T-helper 17 cell (primary cell): ENCODE results near the gene TMEM234. TPM values are rescaled to one million over a fixed set of nuclear protein-coding genes. Genes with fewer than 3 reads are reported as not detected.

Experiments
- ATAC-seq: fragments of 150-1000 bp; cut with Tn5 transposase; 2 replicates; pipeline ENCODE4 v1.10.0; 2021; ENCODE audit warnings: mild to moderate bottlenecking, moderate library complexity
- DNase-seq, 3 donors: peaks; one replicate each; pipeline versions ENCODE4 v3.0.0 to v3.0.0-alpha.2; 2020 to 2021
- H3K9me3 ChIP-seq: one replicate; pipeline ENCODE4 v1.7.0; 2013; ENCODE audit warnings: low read length, mild to moderate bottlenecking; ENCODE audit not compliant: control insufficient read depth, poor library complexity, severe bottlenecking
- H3K27ac Mint-ChIP-seq: one replicate; pipeline ENCODE4 v1.8.0; 2022; ENCODE audit warnings: mild to moderate bottlenecking, moderate library complexity, mixed read lengths
- H3K27me3 Mint-ChIP-seq: one replicate; pipeline ENCODE4 v1.8.0; 2022; ENCODE audit warnings: mixed read lengths
- H3K36me3 Mint-ChIP-seq: one replicate; pipeline ENCODE4 v1.8.0; 2022; ENCODE audit warnings: low read depth, mixed read lengths
- H3K4me1 Mint-ChIP-seq: one replicate; pipeline ENCODE4 v1.8.0; 2022; ENCODE audit warnings: mild to moderate bottlenecking, mixed read lengths
- H3K4me3 Mint-ChIP-seq: one replicate; pipeline ENCODE4 v1.8.0; 2022; ENCODE audit warnings: mild to moderate bottlenecking, moderate library complexity, mixed read lengths
- total RNA-seq, 4 donors: library from RNA in 2 of 4; stranded (reverse) in 2 of 4; gene quantifications; one replicate each; pipeline ENCODE4 v1.2.3 and lab custom pipeline; 2022 to 2026

Gene TMEM234
- total RNA-seq, 2 donors from 2014 or later, result 13.1 to 18.8 TPM

GRCh38 chr1:32170991-32171390 lies 51.2 kb downstream of the TMEM234 start:
- H3K4me1 Mint-ChIP-seq, result peaks cover 8% of the 10 kb centered on the region
- no peaks in the 10 kb centered on the region for H3K27me3 Mint-ChIP-seq
- no peak overlapping the region for H3K4me3 Mint-ChIP-seq
- DNase-seq (no peak), ATAC-seq (no peak)
- peak overlapping the region; percentile 3 for H3K27ac Mint-ChIP-seq
- no peaks in the 10 kb centered on the region for H3K9me3 ChIP-seq
- H3K36me3 Mint-ChIP-seq, result peaks cover 9% of the 10 kb centered on the region

Other genes starting within 250 kb of the TMEM234 start
- gene KHDRBS1, start 208.5 kb downstream of the TMEM234 start, total RNA-seq, result 10 to 100 TPM; 92.5 to 94.9 TPM
- 10 to 100 TPM; 15.8 to 16.7 TPM for gene TMEM39B, start 149.4 kb downstream of the TMEM234 start, total RNA-seq
- 10 to 100 TPM; 39.8 to 57.6 TPM for gene KPNA6, start 114.3 kb downstream of the TMEM234 start, total RNA-seq
- gene TXLNA, start 42.7 kb downstream of the TMEM234 start, total RNA-seq, result 10 to 100 TPM; 22.9 to 24.6 TPM
- gene CCDC28B, start 21.8 kb downstream of the TMEM234 start, total RNA-seq, result 1 to 10 TPM; 4.7 to 4.9 TPM
- 1 to 10 TPM; 3.2 to 4.1 TPM for gene IQCC, start 16.7 kb downstream of the TMEM234 start, total RNA-seq
- not detected for gene DCDC2B, start 13.3 kb downstream of the TMEM234 start, total RNA-seq
- gene EIF3I, start 54 bp upstream of the TMEM234 start, total RNA-seq, result 100 to 1,000 TPM; 116 to 132 TPM
- under 1 TPM; 0.60 to 0.72 TPM for gene FAM167B, start 24.9 kb upstream of the TMEM234 start, total RNA-seq
- gene LCK, start 28.9 kb upstream of the TMEM234 start, total RNA-seq, result 100 to 1,000 TPM; 267 to 268 TPM
- gene HDAC1, start 69.7 kb upstream of the TMEM234 start, total RNA-seq, result 10 to 100 TPM; 81.6 to 86.2 TPM
- 10 to 100 TPM; 18.4 to 24.4 TPM for gene MARCKSL1, start 113.9 kb upstream of the TMEM234 start, total RNA-seq
- gene FAM229A, start 140.1 kb upstream of the TMEM234 start, total RNA-seq, result 10 to 100 TPM; 30.1 to 32.9 TPM
- 1 to 10 TPM in 1 of 2 donors, not detected in 1; 1.2 TPM for gene TSSK3, start 140.2 kb upstream of the TMEM234 start, total RNA-seq
- 100 to 1,000 TPM; 177 to 181 TPM for gene BSDC1, start 172.1 kb upstream of the TMEM234 start, total RNA-seq
- gene ZBTB8B, start 242.7 kb upstream of the TMEM234 start, total RNA-seq, result not detected